ENCODE results near the gene SAMD8. TPM values are rescaled to one million over a fixed set of nuclear protein-coding genes. Genes with fewer than 3 reads are reported as not detected.
A peak's percentile ranks its signal among the peaks of the same experiment; 100 is the strongest.
"Not testable (repeated sequence)": the region's sequence is repeated elsewhere in the genome, so short reads cannot be mapped to it uniquely, and the experiment has no call there.

The SAMD8 gene
- polyA plus RNA-seq, 2 donors, result 8.1 to 9.7 TPM

DNA sequence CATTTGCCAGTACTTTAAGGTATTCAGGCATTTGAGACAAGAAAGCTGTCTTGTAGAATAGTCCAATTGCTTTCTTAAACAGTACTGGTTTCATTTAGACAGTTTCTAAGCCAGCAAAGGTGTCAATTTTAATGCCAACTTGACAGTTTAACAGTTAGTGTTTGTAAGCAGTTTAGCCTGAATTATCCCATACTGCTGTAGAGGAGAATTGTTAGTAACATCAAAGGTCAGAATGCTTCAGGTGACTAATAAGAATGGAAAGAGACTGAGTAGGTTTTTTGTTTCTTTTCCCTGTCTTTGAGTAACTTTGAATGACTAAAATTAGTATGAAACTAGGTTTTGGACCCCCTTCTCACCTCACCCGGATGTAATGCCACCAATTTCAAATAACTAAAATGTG lies 69.6 kb downstream of the SAMD8 start:
- H3K4me1 ChIP-seq (ENCODE audit: control insufficient read depth in 2 of 2, insufficient read depth in 2 of 2, low read length in 1 of 2), result no peaks in the 10 kb centered on the region
- H3K27ac ChIP-seq (ENCODE audit: low read depth in 2 of 2, low read length in 1 of 2), result no peak overlapping the region
- no peaks in the 10 kb centered on the region for H3K9me3 ChIP-seq (ENCODE audit: control insufficient read depth in 2 of 2, insufficient read depth in 1 of 2, low read depth in 1 of 2, low read length in 1 of 2)
- peaks cover 0 to 3% of the 10 kb centered on the region in 2 donors for H3K36me3 ChIP-seq (ENCODE audit: control insufficient read depth in 2 of 2, insufficient read depth in 2 of 2, low read length in 1 of 2)
- no peak overlapping the region for H3K4me3 ChIP-seq (ENCODE audit: low read depth in 1 of 2, low read length in 2 of 2)
- no peaks in the 10 kb centered on the region for H3K27me3 ChIP-seq (ENCODE audit: control insufficient read depth in 1 of 2, insufficient read depth in 2 of 2, low read length in 2 of 2)
- WGBS, 2 donors, result 88 to 93% methylated on average over 1 of the region's 1 CpG

DNA sequence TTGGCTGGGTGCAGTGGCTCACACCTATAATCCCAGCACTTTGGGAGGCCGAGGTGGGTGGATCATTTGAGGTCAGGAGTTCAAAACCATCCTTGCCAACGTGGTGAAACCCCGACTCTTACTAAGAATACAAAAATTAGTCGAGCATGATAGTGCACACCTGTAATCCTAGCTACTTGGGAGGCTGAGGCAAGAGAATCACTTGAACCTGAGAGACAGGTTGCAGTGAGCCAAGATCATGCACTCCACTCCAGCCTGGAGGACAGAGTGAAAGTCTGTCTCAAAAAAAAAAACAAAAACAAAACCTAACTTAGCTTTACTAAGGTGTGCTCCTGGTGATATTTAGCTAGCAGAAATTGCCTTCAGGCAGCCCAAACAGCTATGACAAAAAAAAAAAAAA lies 74.9 kb downstream of the SAMD8 start:
- no peaks in the 10 kb centered on the region for H3K36me3 ChIP-seq (ENCODE audit: control insufficient read depth in 2 of 2, insufficient read depth in 2 of 2, low read length in 1 of 2)
- 46 to 56% methylated on average over 4 of the region's 4 CpGs for WGBS, 2 donors
- H3K27ac ChIP-seq (ENCODE audit: low read depth in 2 of 2, low read length in 1 of 2), result peak overlapping the region; percentile 90 to 91
- peaks cover 0 to 3% of the 10 kb centered on the region in 2 donors for H3K4me1 ChIP-seq (ENCODE audit: control insufficient read depth in 2 of 2, insufficient read depth in 2 of 2, low read length in 1 of 2)
- H3K4me3 ChIP-seq (ENCODE audit: low read depth in 1 of 2, low read length in 2 of 2), result no peak overlapping the region
- no peaks in the 10 kb centered on the region for H3K9me3 ChIP-seq (ENCODE audit: control insufficient read depth in 2 of 2, insufficient read depth in 1 of 2, low read depth in 1 of 2, low read length in 1 of 2)
- H3K27me3 ChIP-seq (ENCODE audit: control insufficient read depth in 1 of 2, insufficient read depth in 2 of 2, low read length in 2 of 2), result no peaks in the 10 kb centered on the region

DNA sequence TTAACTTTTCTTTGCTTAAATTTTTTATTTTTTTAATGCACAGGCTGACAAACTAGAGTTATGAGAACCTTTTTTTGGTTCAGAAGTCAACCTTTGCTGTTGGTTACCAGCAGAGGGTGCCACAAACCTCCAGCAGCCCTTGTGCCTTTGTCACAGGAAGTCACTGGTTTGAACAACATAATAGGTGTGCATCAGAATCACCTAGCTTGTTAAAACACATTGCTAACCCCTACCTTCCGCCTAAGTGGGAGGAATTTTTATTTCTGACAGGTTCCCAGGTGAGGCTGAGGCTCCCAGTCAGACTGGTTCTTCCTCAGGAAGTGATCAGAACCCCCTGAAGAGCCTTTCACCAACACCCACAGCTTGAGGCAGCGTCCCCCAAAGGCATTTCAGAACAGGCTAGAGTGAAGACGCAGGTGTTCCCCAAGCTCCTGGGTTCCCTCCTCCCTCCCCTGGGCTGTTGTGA lies 76.5 kb downstream of the SAMD8 start:
- peak overlapping the region; percentile 85 to 94 for H3K27ac ChIP-seq (ENCODE audit: low read depth in 2 of 2, low read length in 1 of 2)
- H3K9me3 ChIP-seq (ENCODE audit: control insufficient read depth in 2 of 2, insufficient read depth in 1 of 2, low read depth in 1 of 2, low read length in 1 of 2), result no peaks in the 10 kb centered on the region
- no peak overlapping the region for H3K4me3 ChIP-seq (ENCODE audit: low read depth in 1 of 2, low read length in 2 of 2)
- 52 to 56% methylated on average over 3 of the region's 3 CpGs for WGBS, 2 donors
- peaks cover 0 to 3% of the 10 kb centered on the region in 2 donors for H3K4me1 ChIP-seq (ENCODE audit: control insufficient read depth in 2 of 2, insufficient read depth in 2 of 2, low read length in 1 of 2)
- no peaks in the 10 kb centered on the region for H3K36me3 ChIP-seq (ENCODE audit: control insufficient read depth in 2 of 2, insufficient read depth in 2 of 2, low read length in 1 of 2)
- no peaks in the 10 kb centered on the region for H3K27me3 ChIP-seq (ENCODE audit: control insufficient read depth in 1 of 2, insufficient read depth in 2 of 2, low read length in 2 of 2)

- not testable (repeated sequence) for H3K27me3 ChIP-seq (ENCODE audit: control insufficient read depth in 1 of 2, insufficient read depth in 2 of 2, low read length in 2 of 2); H3K4me3 ChIP-seq (ENCODE audit: low read depth in 1 of 2, low read length in 2 of 2); H3K9me3 ChIP-seq (ENCODE audit: control insufficient read depth in 2 of 2, insufficient read depth in 1 of 2, low read depth in 1 of 2, low read length in 1 of 2); H3K4me1 ChIP-seq (ENCODE audit: control insufficient read depth in 2 of 2, insufficient read depth in 2 of 2, low read length in 1 of 2); H3K36me3 ChIP-seq (ENCODE audit: control insufficient read depth in 2 of 2, insufficient read depth in 2 of 2, low read length in 1 of 2)
- WGBS, 2 donors, result 83 to 88% methylated on average over 9 of the region's 9 CpGs
- H3K27ac ChIP-seq (ENCODE audit: low read depth in 2 of 2, low read length in 1 of 2), result peak overlapping the region; percentile 85 to 94
Measured at GRCh38 chr10:75188522-75188921, 77.1 kb downstream of the SAMD8 start.

DNA sequence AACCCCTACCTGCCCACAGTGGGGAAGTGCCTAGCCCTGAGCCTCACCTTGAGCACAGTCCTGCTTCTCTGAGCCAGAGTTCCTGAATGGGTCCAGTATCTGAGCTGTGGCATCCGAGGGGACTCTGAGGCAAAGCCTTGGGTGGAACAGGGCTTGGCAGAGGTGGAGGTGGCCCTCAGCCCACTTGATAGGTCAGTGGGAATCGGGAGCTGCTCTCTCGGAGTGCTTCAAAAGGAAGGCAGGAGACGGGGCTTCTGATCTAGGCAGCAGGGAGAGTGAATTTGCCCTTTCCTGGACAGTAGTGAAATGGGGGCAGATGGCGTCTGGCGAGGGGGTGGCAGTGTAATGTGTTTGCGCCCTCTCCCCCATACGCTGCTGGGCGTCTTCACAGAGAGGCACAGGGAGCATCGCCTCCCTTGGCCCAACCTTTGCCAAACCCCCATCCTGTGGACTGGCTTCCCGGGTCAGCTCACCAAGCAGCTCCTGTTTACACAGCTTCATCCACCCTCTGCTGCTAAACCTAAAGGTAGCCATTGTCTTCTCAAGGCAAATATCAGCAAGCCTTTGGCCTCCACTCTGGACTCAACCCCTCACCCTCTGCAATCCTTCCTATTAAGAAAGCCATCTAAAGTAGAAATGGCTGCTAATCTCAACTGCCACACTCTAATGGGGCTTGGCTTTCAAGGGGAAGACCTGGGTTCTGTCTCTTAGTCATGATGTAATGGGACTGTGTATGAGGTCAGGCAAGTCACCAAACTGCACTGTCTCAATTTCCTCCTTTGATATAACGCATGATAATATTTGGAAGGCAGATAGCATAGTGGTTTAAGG lies 78.0 kb downstream of the SAMD8 start:
- WGBS, 2 donors, result 89 to 94% methylated on average over 12 of the region's 12 CpGs
- peak overlapping the region; percentile 46 to 69 for H3K27ac ChIP-seq (ENCODE audit: low read depth in 2 of 2, low read length in 1 of 2)
- no peak overlapping the region for H3K4me3 ChIP-seq (ENCODE audit: low read depth in 1 of 2, low read length in 2 of 2)
- peaks cover 0 to 3% of the 10 kb centered on the region in 2 donors for H3K4me1 ChIP-seq (ENCODE audit: control insufficient read depth in 2 of 2, insufficient read depth in 2 of 2, low read length in 1 of 2)
- no peaks in the 10 kb centered on the region for H3K9me3 ChIP-seq (ENCODE audit: control insufficient read depth in 2 of 2, insufficient read depth in 1 of 2, low read depth in 1 of 2, low read length in 1 of 2)
- H3K27me3 ChIP-seq (ENCODE audit: control insufficient read depth in 1 of 2, insufficient read depth in 2 of 2, low read length in 2 of 2), result no peaks in the 10 kb centered on the region
- no peaks in the 10 kb centered on the region for H3K36me3 ChIP-seq (ENCODE audit: control insufficient read depth in 2 of 2, insufficient read depth in 2 of 2, low read length in 1 of 2)

GRCh38 chr10:75191821-75192568 lies 80.5 kb downstream of the SAMD8 start:
- no peaks in the 10 kb centered on the region for H3K27me3 ChIP-seq (ENCODE audit: control insufficient read depth in 1 of 2, insufficient read depth in 2 of 2, low read length in 2 of 2)
- H3K4me3 ChIP-seq (ENCODE audit: low read depth in 1 of 2, low read length in 2 of 2), result no peak overlapping the region
- no peaks in the 10 kb centered on the region for H3K9me3 ChIP-seq (ENCODE audit: control insufficient read depth in 2 of 2, insufficient read depth in 1 of 2, low read depth in 1 of 2, low read length in 1 of 2)
- H3K27ac ChIP-seq (ENCODE audit: low read depth in 2 of 2, low read length in 1 of 2), result peak overlapping the region; percentile 84 to 97
- 28 to 37% methylated on average over 10 of the region's 10 CpGs for WGBS, 2 donors
- no peaks in the 10 kb centered on the region for H3K36me3 ChIP-seq (ENCODE audit: control insufficient read depth in 2 of 2, insufficient read depth in 2 of 2, low read length in 1 of 2)
- H3K4me1 ChIP-seq (ENCODE audit: control insufficient read depth in 2 of 2, insufficient read depth in 2 of 2, low read length in 1 of 2), result peaks cover 0 to 9% of the 10 kb centered on the region in 2 donors

DNA sequence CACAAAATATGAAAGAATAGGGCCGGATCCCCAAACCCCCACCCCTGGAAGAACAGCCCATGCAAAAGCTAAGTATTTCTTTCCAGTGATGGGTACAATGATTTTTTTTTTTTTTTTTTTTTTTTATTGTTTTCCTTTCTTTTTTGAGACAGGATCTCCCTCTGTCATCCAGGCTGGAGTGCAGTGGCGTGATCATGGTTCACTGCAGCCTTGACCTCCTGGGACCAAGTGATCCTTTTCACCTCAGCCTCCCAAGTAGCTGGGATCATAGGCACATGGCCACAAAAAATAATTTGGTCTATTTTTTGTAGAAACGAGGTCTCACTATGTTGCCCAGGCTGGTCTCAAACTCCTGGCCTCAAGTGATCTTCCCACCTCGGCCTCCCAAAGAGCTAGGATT lies 83.2 kb downstream of the SAMD8 start:
- not testable (repeated sequence) for H3K9me3 ChIP-seq (ENCODE audit: control insufficient read depth in 2 of 2, insufficient read depth in 1 of 2, low read depth in 1 of 2, low read length in 1 of 2)
- 87 to 91% methylated on average over 4 of the region's 4 CpGs for WGBS, 2 donors

DNA sequence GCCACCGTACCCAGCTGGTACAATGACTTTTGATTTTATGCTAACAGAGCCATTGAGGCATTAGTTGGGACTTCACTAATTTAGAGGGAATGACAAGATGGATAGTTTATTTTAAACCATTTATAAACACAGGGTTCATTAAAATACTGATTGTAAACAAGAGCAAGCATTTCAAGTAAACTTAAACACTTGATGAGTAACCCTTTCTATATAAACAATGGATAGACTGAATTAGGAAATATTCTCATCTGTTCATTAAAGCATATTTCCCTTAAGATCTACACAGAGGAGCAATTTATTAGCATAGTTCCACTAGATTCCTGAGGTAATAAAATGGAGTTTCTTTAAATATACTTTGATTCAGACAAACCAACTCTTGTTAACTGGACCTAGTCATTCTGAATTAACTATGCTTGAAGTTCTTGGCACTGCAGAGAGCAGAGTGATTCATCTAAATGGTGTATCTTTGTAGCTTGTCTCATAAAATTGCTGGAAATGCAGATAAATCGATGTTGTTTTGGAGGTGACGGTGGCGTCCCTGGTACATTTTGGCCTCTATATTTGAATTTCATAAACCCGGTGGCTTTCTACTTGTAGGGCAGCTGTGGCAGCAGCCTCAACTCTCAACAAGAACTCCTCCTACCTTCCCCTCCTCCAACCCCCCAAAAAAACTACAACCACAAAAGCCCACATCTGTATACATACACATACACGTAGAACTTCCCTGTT lies 83.7 kb downstream of the SAMD8 start:
- Histone ChIP-seq H3K36me3 (ENCODE audit: control insufficient read depth in 2 of 2, insufficient read depth in 2 of 2, low read length in 1 of 2) (no peaks in the 10 kb centered on the region), H3K4me1 (ENCODE audit: control insufficient read depth in 2 of 2, insufficient read depth in 2 of 2, low read length in 1 of 2) (peaks cover 0 to 8% of the 10 kb centered on the region in 2 donors), H3K27ac (ENCODE audit: low read depth in 2 of 2, low read length in 1 of 2) (peak overlapping the region; percentile 58 to 72), H3K4me3 (ENCODE audit: low read depth in 1 of 2, low read length in 2 of 2) (no peak overlapping the region), H3K27me3 (ENCODE audit: control insufficient read depth in 1 of 2, insufficient read depth in 2 of 2, low read length in 2 of 2) (no peaks in the 10 kb centered on the region), H3K9me3 (ENCODE audit: control insufficient read depth in 2 of 2, insufficient read depth in 1 of 2, low read depth in 1 of 2, low read length in 1 of 2) (no peaks in the 10 kb centered on the region)
- 76 to 84% methylated on average over 6 of the region's 6 CpGs for WGBS, 2 donors

More for the DNA sequence above, 83.2 kb downstream of the SAMD8 start:
- not testable (repeated sequence) for H3K27me3 ChIP-seq (ENCODE audit: control insufficient read depth in 1 of 2, insufficient read depth in 2 of 2, low read length in 2 of 2); H3K4me1 ChIP-seq (ENCODE audit: control insufficient read depth in 2 of 2, insufficient read depth in 2 of 2, low read length in 1 of 2); H3K4me3 ChIP-seq (ENCODE audit: low read depth in 1 of 2, low read length in 2 of 2); H3K36me3 ChIP-seq (ENCODE audit: control insufficient read depth in 2 of 2, insufficient read depth in 2 of 2, low read length in 1 of 2)
- H3K27ac ChIP-seq (ENCODE audit: low read depth in 2 of 2, low read length in 1 of 2), result peak overlapping the region; percentile 58 to 72

GRCh38 chr10:75197066-75197465 lies 85.6 kb downstream of the SAMD8 start:
- H3K27ac ChIP-seq (ENCODE audit: low read depth in 2 of 2, low read length in 1 of 2), result peak overlapping the region in 1 of 2 donors; percentile 17
- no peak overlapping the region for H3K4me3 ChIP-seq (ENCODE audit: low read depth in 1 of 2, low read length in 2 of 2)
- no peaks in the 10 kb centered on the region for H3K27me3 ChIP-seq (ENCODE audit: control insufficient read depth in 1 of 2, insufficient read depth in 2 of 2, low read length in 2 of 2)
- no peaks in the 10 kb centered on the region for H3K9me3 ChIP-seq (ENCODE audit: control insufficient read depth in 2 of 2, insufficient read depth in 1 of 2, low read depth in 1 of 2, low read length in 1 of 2)
- WGBS, 2 donors, result 88% methylated on average over 3 of the region's 3 CpGs
- H3K4me1 ChIP-seq (ENCODE audit: control insufficient read depth in 2 of 2, insufficient read depth in 2 of 2, low read length in 1 of 2), result peaks cover 0 to 9% of the 10 kb centered on the region in 2 donors
- H3K36me3 ChIP-seq (ENCODE audit: control insufficient read depth in 2 of 2, insufficient read depth in 2 of 2, low read length in 1 of 2), result no peaks in the 10 kb centered on the region
